HCT116 (cell line): ENCODE data around the gene CSAD. TPM values are rescaled to one million over a fixed set of nuclear protein-coding genes. Genes with fewer than 3 reads are reported as not detected.

Experiments used
- ATAC-seq: fragments of 200-7000 bp; cut with Tn5 transposase; 2 replicates; pipeline ENCODE4 v1.9.1; 2020; ENCODE audit warnings: mild to moderate bottlenecking, moderate library complexity
- BruUV-seq: library from RNA; stranded (reverse); fragments of 400-500 nt; replicated peaks from 2 replicates; lab custom pipeline; 2021; lab: Mats Ljungman, UMichigan
- CTCF ChIA-PET: fragments of 300-600 bp; sonication (Branson Sonifier 250); formaldehyde crosslinking; loops from one replicate; lab custom pipeline; 2021; ENCODE audit warnings: antibody characterized with exemption; lab: Charles Lee
- POLR2A ChIA-PET: fragments of 300-600, 350-600 bp; sonication (Branson Sonifier 250); formaldehyde crosslinking; loops from one replicate; lab custom pipeline; 2021; ENCODE audit warnings: antibody characterized with exemption; lab: Charles Lee
- RAD21 ChIA-PET, 2 experiments: fragments of 300-600 bp; sonication (Branson Sonifier 250); formaldehyde crosslinking; loops; one replicate each; lab custom pipeline; 2023; ENCODE audit warnings: low total read pairs in 2 of 2; ENCODE audit not compliant: uncharacterized antibody in 2 of 2, unreplicated experiment in 2 of 2, low non-redundant PET in 1 of 2; lab: Charles Lee
- DNase-seq: peaks from one replicate; pipeline ENCODE4 v3.0.0-alpha.2; 2010; ENCODE audit warnings: low read depth, low spot score
- H2AFZ ChIP-seq: fragments of 200-600 bp; shearing (Covaris generic), sonication (generic); 2 replicates; pipeline ENCODE4 v1.6.1; 2017; ENCODE audit warnings: low read depth, mixed run types, mixed read lengths, antibody characterized with exemption, low read length; ENCODE audit not compliant: poor library complexity, severe bottlenecking
- H3K27ac ChIP-seq: 2 replicates; pipeline ENCODE4 v1.5.1; 2012; ENCODE audit warnings: low read depth, low read length
- H3K27me3 ChIP-seq: fragments of 200-600 bp; sonication (generic); 2 replicates; pipeline ENCODE4 v1.6.1; 2016; ENCODE audit warnings: mixed run types, low read length, mixed read lengths; ENCODE audit not compliant: insufficient read depth
- H3K36me3 ChIP-seq, 2 experiments: fragments of 200-500 bp in 1 of 2; fragments of 200-600 bp in 1 of 2; sonication (Bioruptor generic) in 1 of 2; sonication (generic) in 1 of 2; 2 replicates each; pipeline versions ENCODE4 v1.5.1 to v1.6.1; 2014 to 2016; ENCODE audit warnings: low read length in 2 of 2, inconsistent platforms in 1 of 2, mixed read lengths in 1 of 2, mixed run types in 1 of 2; ENCODE audit not compliant: insufficient read depth in 2 of 2, control insufficient read depth in 1 of 2
- H3K4me1 ChIP-seq, 2 experiments: fragments of 200-600 bp in 1 of 2; sonication (generic) in 1 of 2; 2 replicates each; pipeline versions ENCODE4 v1.5.1 to v1.6.1; 2012 to 2017; ENCODE audit warnings: low read length in 2 of 2, inconsistent platforms in 1 of 2, mild to moderate bottlenecking in 1 of 2, mixed read lengths in 1 of 2, mixed run types in 1 of 2, moderate library complexity in 1 of 2; ENCODE audit not compliant: insufficient read depth in 2 of 2, control insufficient read depth in 1 of 2
- H3K4me2 ChIP-seq: fragments of 200-600 bp; sonication (generic); 2 replicates; pipeline ENCODE4 v1.6.1; 2017; ENCODE audit warnings: mixed run types, low read length, mixed read lengths
- H3K4me3 ChIP-seq, 2 experiments: fragments of 200-600 bp in 1 of 2; sonication (generic) in 1 of 2; replicated peaks in 1 of 2; 2 replicates each; pipeline ENCODE4 v1.5.1; 2011 to 2016; ENCODE audit warnings: low read length in 2 of 2, control low read depth in 1 of 2, low read depth in 1 of 2, mild to moderate bottlenecking in 1 of 2, mixed read lengths in 1 of 2, mixed run types in 1 of 2
- H3K79me2 ChIP-seq: fragments of 200-600 bp; sonication (generic); 2 replicates; pipeline ENCODE4 v1.6.1; 2017; ENCODE audit warnings: mild to moderate bottlenecking, mixed run types, low read length, moderate library complexity, mixed read lengths; ENCODE audit not compliant: insufficient read depth
- H3K9ac ChIP-seq: fragments of 200-600 bp; sonication (generic); 2 replicates; pipeline ENCODE4 v1.6.1; 2016; ENCODE audit warnings: low read length, mixed read lengths
- H3K9me2 ChIP-seq: fragments of 200-600 bp; sonication (generic), shearing (Covaris generic); 2 replicates; pipeline ENCODE4 v1.6.1; 2017; ENCODE audit warnings: mixed run types, mild to moderate bottlenecking, moderate library complexity; ENCODE audit not compliant: insufficient read depth
- H3K9me3 ChIP-seq, 2 experiments: fragments of 200-500 bp in 1 of 2; fragments of 200-600 bp in 1 of 2; sonication (Bioruptor generic) in 1 of 2; sonication (generic) in 1 of 2; 2 replicates each; pipeline ENCODE4 v1.6.1; 2014 to 2017; ENCODE audit warnings: low read length in 2 of 2, mixed read lengths in 2 of 2, inconsistent platforms in 1 of 2, low read depth in 1 of 2, mild to moderate bottlenecking in 1 of 2, mixed run types in 1 of 2, moderate library complexity in 1 of 2; ENCODE audit not compliant: control insufficient read depth in 1 of 2, insufficient read depth in 1 of 2
- H4K20me1 ChIP-seq: fragments of 200-600 bp; sonication (generic), shearing (Covaris generic); 2 replicates; pipeline ENCODE4 v1.6.1; 2017; ENCODE audit warnings: mixed run types, mild to moderate bottlenecking, moderate library complexity; ENCODE audit not compliant: insufficient read depth
- CBX3 ChIP-seq: IDR thresholded peaks from 2 replicates; pipeline ENCODE4 v1.6.1; 2012; ENCODE audit warnings: low read depth
- EGR1 ChIP-seq: IDR thresholded peaks from 2 replicates; pipeline ENCODE4 v1.6.1; 2012; ENCODE audit warnings: low read depth
- ELF1 ChIP-seq: IDR thresholded peaks from 2 replicates; pipeline ENCODE4 v1.6.1; 2012; ENCODE audit warnings: low read depth, borderline replicate concordance
- EZH2 ChIP-seq: fragments of 200-600 bp; sonication (generic); IDR thresholded peaks from 2 replicates; pipeline ENCODE4 v1.6.1; 2017; ENCODE audit warnings: antibody characterized with exemption, mixed run types
- FOSL1 ChIP-seq: IDR thresholded peaks from 2 replicates; pipeline ENCODE4 v1.6.1; 2012; ENCODE audit warnings: low read depth
- POLR2A ChIP-seq: IDR thresholded peaks from 2 replicates; pipeline ENCODE4 v1.7.0; 2011; ENCODE audit warnings: borderline replicate concordance; ENCODE audit not compliant: insufficient read depth, insufficient read length; ENCODE audit errors: extremely low read depth
- POLR2AphosphoS5 ChIP-seq: IDR thresholded peaks from 2 replicates; pipeline ENCODE4 v1.6.1; 2011; ENCODE audit warnings: mild to moderate bottlenecking, low read depth, low read length, moderate library complexity
- REST ChIP-seq: IDR thresholded peaks from 2 replicates; pipeline ENCODE4 v1.6.1; 2012; ENCODE audit warnings: low read depth
- TCF7L2 ChIP-seq: IDR thresholded peaks from 2 replicates; pipeline ENCODE4 v1.7.0; 2011; ENCODE audit warnings: borderline replicate concordance, inconsistent platforms; ENCODE audit not compliant: insufficient read depth, insufficient read length; ENCODE audit errors: extremely low read depth
- ZFX ChIP-seq: fragments of 450-650 bp; IDR thresholded peaks from 2 replicates; pipeline ENCODE4 v1.6.1; 2017
- intact Hi-C: fragments of 100-400 bp; cut with micrococcal nuclease; formaldehyde crosslinking; loops from 2 replicates; pipeline ENCODE4 v1.10.0; 2022
- total RNA-seq: library from RNA; stranded (reverse); gene quantifications from one replicate; pipeline ENCODE4 v1.2.1, GENCODE V29; 2021; ENCODE audit not compliant: unreplicated experiment
- TF ChIP-seq, protein P1 (sequence below), 3 experiments: fragments of 200-600 bp in 1 of 3; sonication (generic) in 1 of 3; IDR thresholded peaks in 2 of 3; conservative IDR thresholded peaks in 1 of 3; 2 replicates each; pipeline ENCODE4 v1.5.1; 2012 to 2017; ENCODE audit warnings: low read depth in 2 of 3, low read length in 2 of 3, antibody characterized with exemption in 1 of 3, borderline replicate concordance in 1 of 3, control low read depth in 1 of 3, mild to moderate bottlenecking in 1 of 3, mixed read lengths in 1 of 3, mixed run types in 1 of 3, moderate library complexity in 1 of 3; ENCODE audit not compliant: insufficient read depth in 1 of 3

The CSAD gene
- total RNA-seq, 1 experiment from 2014 or later, result 20.3 TPM

- H3K36me3 ChIP-seq, result no peaks in the 10 kb centered on the region
- H2AFZ ChIP-seq, result no peak overlapping the region
- no peak overlapping the region for H3K4me3 ChIP-seq
- H3K4me2 ChIP-seq, result peak overlapping the region; percentile 54
- no peak for TF ChIP-seq CBX3
- TF ChIP-seq FOSL1, result no peak
- TF ChIP-seq, protein P1, sequence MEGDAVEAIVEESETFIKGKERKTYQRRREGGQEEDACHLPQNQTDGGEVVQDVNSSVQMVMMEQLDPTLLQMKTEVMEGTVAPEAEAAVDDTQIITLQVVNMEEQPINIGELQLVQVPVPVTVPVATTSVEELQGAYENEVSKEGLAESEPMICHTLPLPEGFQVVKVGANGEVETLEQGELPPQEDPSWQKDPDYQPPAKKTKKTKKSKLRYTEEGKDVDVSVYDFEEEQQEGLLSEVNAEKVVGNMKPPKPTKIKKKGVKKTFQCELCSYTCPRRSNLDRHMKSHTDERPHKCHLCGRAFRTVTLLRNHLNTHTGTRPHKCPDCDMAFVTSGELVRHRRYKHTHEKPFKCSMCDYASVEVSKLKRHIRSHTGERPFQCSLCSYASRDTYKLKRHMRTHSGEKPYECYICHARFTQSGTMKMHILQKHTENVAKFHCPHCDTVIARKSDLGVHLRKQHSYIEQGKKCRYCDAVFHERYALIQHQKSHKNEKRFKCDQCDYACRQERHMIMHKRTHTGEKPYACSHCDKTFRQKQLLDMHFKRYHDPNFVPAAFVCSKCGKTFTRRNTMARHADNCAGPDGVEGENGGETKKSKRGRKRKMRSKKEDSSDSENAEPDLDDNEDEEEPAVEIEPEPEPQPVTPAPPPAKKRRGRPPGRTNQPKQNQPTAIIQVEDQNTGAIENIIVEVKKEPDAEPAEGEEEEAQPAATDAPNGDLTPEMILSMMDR (IDR thresholded peaks at IDR 0.05 in 2 of 3, conservative IDR thresholded peaks at IDR 0.05 in 1 of 3; ENCODE audit: borderline replicate concordance in 1 of 3, insufficient read depth in 1 of 3, low read depth in 2 of 3, low read length in 2 of 3), result no peak
- no peak for TF ChIP-seq EZH2
- TF ChIP-seq ELF1, result no peak
- TF ChIP-seq ZFX, result no peak
- no peak for TF ChIP-seq REST
- no peak for TF ChIP-seq EGR1
- no peak for TF ChIP-seq TCF7L2
- no peak for TF ChIP-seq POLR2AphosphoS5
- TF ChIP-seq POLR2A, result no peak
- H3K9ac ChIP-seq, result peak overlapping the region; percentile 28
- peak overlapping the region; percentile 46 for H3K27ac ChIP-seq
- ChIA-PET CTCF (no interaction called here), RAD21 (interaction anchor here in 1 of 2 experiments (0.6 kb wide), 1 partner anchor 9 kb away, joined by 6 read pairs; no protein-coding TSS in a partner anchor), POLR2A (no interaction called here)
- intact Hi-C loops, result no loop called here
- ATAC-seq, result no peak
- no peaks in the 10 kb centered on the region for H3K9me2 ChIP-seq
- peaks cover 52 to 77% of the 10 kb centered on the region in 2 experiments for H3K4me1 ChIP-seq
- no peaks in the 10 kb centered on the region for H3K79me2 ChIP-seq
- H3K27me3 ChIP-seq, result no peaks in the 10 kb centered on the region
- DNase-seq, result no peak
- H3K9me3 ChIP-seq, result no peaks in the 10 kb centered on the region
- BruUV-seq, result no TSS peak
- no peaks in the 10 kb centered on the region for H4K20me1 ChIP-seq
Observed at GRCh38 chr12:53224897-53225634, 44.3 kb upstream of the CSAD start.
